BLaER1 (cell line): ENCODE data around the gene NOL4L.
"Not testable (repeated sequence)": the region's sequence is repeated elsewhere in the genome, so short reads cannot be mapped to it uniquely, and the experiment has no call there.

Source experiments
- H3K27ac ChIP-seq: shearing (Covaris generic); formaldehyde crosslinking; 2 replicates; pipeline ENCODE4 v1.8.1; 2022
- H3K27me3 ChIP-seq: shearing (Covaris generic); formaldehyde crosslinking; 2 replicates; pipeline ENCODE4 v1.8.1; 2022
- H3K36me3 ChIP-seq: shearing (Covaris generic); formaldehyde crosslinking; 2 replicates; pipeline ENCODE4 v1.8.1; 2022
- H3K4me1 ChIP-seq: shearing (Covaris generic); formaldehyde crosslinking; 2 replicates; pipeline ENCODE4 v1.8.1; 2022
- H3K4me2 ChIP-seq: shearing (Covaris generic); formaldehyde crosslinking; 2 replicates; pipeline ENCODE4 v1.8.1; 2022
- H3K4me3 ChIP-seq: shearing (Covaris generic); formaldehyde crosslinking; 2 replicates; pipeline ENCODE4 v1.8.1; 2022
- H3K9ac ChIP-seq: shearing (Covaris generic); formaldehyde crosslinking; 2 replicates; pipeline ENCODE4 v1.8.1; 2022
- H3K9me3 ChIP-seq: shearing (Covaris generic); formaldehyde crosslinking; 2 replicates; pipeline ENCODE4 v1.8.1; 2022
- H4K20me1 ChIP-seq: shearing (Covaris generic); formaldehyde crosslinking; 2 replicates; pipeline ENCODE4 v1.8.1; 2022
- Cebpa-rat ChIP-seq: shearing (Covaris generic); IDR thresholded peaks from 2 replicates; pipeline ENCODE4 v1.8.1; 2022

The NOL4L gene

DNA sequence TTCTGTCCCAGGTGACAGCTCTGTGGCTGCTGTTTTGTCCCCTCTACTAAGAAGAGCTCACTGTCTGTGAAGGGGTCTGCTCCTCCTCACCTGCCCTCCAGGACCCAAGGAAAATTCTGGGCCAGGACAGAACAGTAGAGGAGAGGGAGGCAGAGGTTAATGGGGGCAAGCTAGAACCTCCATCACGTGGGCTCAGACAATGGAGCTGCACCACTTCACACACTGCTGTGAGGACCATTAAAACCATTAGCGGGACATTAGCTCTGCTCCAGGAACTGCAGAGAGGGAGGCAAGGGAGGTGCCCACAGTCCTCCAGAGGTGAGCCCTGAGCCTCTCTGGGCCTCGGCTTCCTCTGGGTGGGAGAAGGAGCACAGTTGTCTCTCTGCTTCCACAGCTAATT is 78.4 kb downstream of the NOL4L start:
- Histone ChIP-seq H4K20me1 (no peaks in the 10 kb centered on the region; the same call in 1 of the 2 replicates), H3K4me3 (no peak overlapping the region), H3K9ac (no peak overlapping the region), H3K4me2 (peak overlapping the region; percentile 98), H3K27ac (peak overlapping the region; percentile 93; the same call in 1 of the 2 replicates), H3K36me3 (peaks cover 22% of the 10 kb centered on the region), H3K27me3 (no peaks in the 10 kb centered on the region), H3K4me1 (peaks cover 67% of the 10 kb centered on the region), H3K9me3 (peaks cover 8% of the 10 kb centered on the region)
- TF ChIP-seq Cebpa-rat = no peak

- Histone ChIP-seq H3K9ac (no peak overlapping the region), H3K4me1 (peaks cover 58% of the 10 kb centered on the region), H3K4me2 (peak overlapping the region; percentile 98; the same call in 1 of the 2 replicates), H3K27me3 (no peaks in the 10 kb centered on the region), H3K9me3 (peaks cover 8% of the 10 kb centered on the region), H3K27ac (peak overlapping the region; percentile 25; the same call in 1 of the 2 replicates), H3K36me3 (peaks cover 22% of the 10 kb centered on the region), H3K4me3 (no peak overlapping the region), H4K20me1 (no peaks in the 10 kb centered on the region; the same call in 1 of the 2 replicates)
- TF ChIP-seq Cebpa-rat = peak; percentile 57; the same call in 1 of the 2 replicates
Observed at GRCh38 chr20:32505723-32506473, 79.2 kb downstream of the NOL4L start.

DNA sequence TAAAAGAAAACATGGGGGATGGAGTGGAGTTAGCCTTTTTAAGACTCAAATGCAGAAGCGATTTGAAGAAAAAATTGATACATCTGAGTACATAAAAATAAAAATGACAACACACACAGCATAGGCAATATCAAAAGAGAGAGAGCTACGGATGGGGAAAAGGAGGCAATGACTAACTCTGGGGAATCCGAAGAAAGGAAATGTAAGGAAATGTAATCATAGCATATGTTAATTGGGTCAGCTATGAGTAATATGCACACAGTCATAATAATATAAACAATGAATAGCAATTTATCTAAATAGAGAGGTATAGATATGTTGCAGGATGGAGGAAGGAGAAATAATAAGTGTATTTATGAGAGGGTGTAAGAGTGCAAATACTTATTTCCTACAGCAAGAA is 83.4 kb downstream of the NOL4L start:
- Histone ChIP-seq H4K20me1 (peaks cover 5% of the 10 kb centered on the region; the same call in 1 of the 2 replicates), H3K4me1 (peaks cover 39% of the 10 kb centered on the region), H3K27ac (no peak overlapping the region), H3K36me3 (peaks cover 22% of the 10 kb centered on the region), H3K9ac (no peak overlapping the region), H3K27me3 (no peaks in the 10 kb centered on the region), H3K4me2 (no peak overlapping the region), H3K4me3 (no peak overlapping the region), H3K9me3 (peaks cover 8% of the 10 kb centered on the region)
- no peak for TF ChIP-seq Cebpa-rat

DNA sequence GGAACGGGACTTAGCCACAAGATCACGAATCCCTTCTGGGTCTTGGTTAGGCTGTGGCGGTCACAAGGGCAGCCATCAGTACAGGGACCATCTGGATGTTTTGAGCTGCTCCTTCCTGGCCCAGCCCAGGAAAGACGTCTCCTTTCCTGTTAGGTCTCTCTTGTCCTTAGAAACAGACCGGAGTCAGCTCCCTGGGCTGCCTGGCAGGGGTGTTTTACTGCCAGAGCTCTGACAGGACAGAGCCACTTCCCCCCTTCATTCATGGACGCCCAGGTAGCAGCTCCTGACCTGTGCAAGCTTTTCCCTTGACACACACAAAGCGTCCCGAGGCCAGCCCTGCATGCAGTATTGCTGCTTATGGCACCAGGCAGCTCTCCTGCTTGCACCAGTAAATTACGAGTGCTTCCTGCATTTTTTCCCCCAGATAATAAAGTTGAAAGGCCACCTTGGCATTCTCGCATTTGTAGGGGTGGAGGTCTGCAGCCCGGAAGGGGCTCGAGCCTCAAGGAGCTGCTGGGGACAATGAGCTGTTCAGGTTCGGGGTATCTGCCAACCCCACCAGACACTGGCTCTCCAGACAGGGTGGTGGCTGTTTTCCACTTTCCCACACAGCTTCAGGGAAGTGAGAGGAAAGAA is 87.4 kb downstream of the NOL4L start:
- H3K27ac ChIP-seq = peak overlapping the region; percentile 70
- peak overlapping the region; percentile 34; the same call in 1 of the 2 replicates for H3K4me3 ChIP-seq
- H3K9ac ChIP-seq = peak overlapping the region; percentile 57; the same call in 1 of the 2 replicates
- H3K4me2 ChIP-seq = peak overlapping the region; percentile 92
- 0 out of 2 replicates have a peak, but pooled peaks cover 5% of the 10 kb centered on the region for H4K20me1 ChIP-seq
- peaks cover 29% of the 10 kb centered on the region for H3K36me3 ChIP-seq
- H3K9me3 ChIP-seq = no peaks in the 10 kb centered on the region
- peaks cover 61% of the 10 kb centered on the region for H3K4me1 ChIP-seq
- H3K27me3 ChIP-seq = no peaks in the 10 kb centered on the region
- TF ChIP-seq Cebpa-rat = no peak

- peak overlapping the region; percentile 92 for H3K4me2 ChIP-seq
- peak overlapping the region; percentile 34; the same call in 1 of the 2 replicates for H3K4me3 ChIP-seq
- peaks cover 36% of the 10 kb centered on the region for H3K36me3 ChIP-seq
- H4K20me1 ChIP-seq = 0 out of 2 replicates have a peak, but pooled peaks cover 5% of the 10 kb centered on the region
- H3K4me1 ChIP-seq = peaks cover 68% of the 10 kb centered on the region
- peak overlapping the region; percentile 57; the same call in 1 of the 2 replicates for H3K9ac ChIP-seq
- H3K27ac ChIP-seq = peak overlapping the region; percentile 70
- H3K27me3 ChIP-seq = no peaks in the 10 kb centered on the region
- H3K9me3 ChIP-seq = no peaks in the 10 kb centered on the region
- no peak for TF ChIP-seq Cebpa-rat
Observed at GRCh38 chr20:32496811-32497533, 88.2 kb downstream of the NOL4L start.

DNA sequence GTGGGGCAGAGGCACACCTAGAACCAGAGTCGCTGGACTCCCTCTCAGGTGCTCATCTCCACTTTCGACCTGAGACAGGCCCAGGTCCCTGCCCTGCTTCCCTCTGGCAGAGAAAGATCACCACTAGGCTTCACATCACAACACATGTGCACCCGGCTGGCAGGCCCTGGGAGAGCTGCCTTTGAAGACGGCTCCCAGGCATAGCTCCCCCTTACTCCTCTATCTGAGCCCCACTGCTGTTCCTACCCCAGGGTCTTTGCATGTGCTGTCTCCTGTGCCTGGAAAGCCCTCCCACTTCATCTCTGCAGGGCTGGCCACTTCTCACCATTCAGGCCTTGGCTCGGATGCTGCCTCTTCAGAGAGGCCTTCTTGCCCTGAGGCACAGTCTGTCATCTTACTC is 89.2 kb downstream of the NOL4L start:
- H3K4me3 ChIP-seq = no peak overlapping the region
- peaks cover 40% of the 10 kb centered on the region for H3K36me3 ChIP-seq
- no peaks in the 10 kb centered on the region for H3K9me3 ChIP-seq
- no peak for TF ChIP-seq Cebpa-rat
- 0 out of 2 replicates have a peak, but pooled peaks cover 5% of the 10 kb centered on the region for H4K20me1 ChIP-seq
- H3K4me1 ChIP-seq = peaks cover 78% of the 10 kb centered on the region
- no peak overlapping the region for H3K9ac ChIP-seq
- peak overlapping the region; percentile 92; the same call in 1 of the 2 replicates for H3K4me2 ChIP-seq
- H3K27ac ChIP-seq = 0 out of 2 replicates have a peak overlapping the region, but pooled peaks have one; percentile 7
- no peaks in the 10 kb centered on the region for H3K27me3 ChIP-seq

DNA sequence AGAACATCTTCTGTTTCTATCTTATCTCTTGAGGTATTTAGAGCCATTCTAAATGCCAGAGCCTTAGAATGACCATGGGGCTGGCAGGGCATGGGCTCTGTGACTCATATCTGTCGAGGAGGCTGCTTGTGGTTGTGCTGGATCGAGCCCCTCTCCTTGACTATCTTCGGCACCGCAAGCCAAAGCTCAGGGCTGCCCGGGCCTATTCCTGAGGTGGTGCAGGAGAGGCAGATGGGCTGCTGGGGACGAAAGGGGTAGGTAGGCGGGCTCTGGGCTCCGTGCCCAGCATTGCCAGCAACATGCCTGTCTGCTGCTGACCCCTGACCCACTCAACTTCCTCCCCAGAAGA is 89.9 kb downstream of the NOL4L start:
- Histone ChIP-seq H3K4me3 (no peak overlapping the region), H3K36me3 (peaks cover 43% of the 10 kb centered on the region), H4K20me1 (0 out of 2 replicates have a peak, but pooled peaks cover 5% of the 10 kb centered on the region), H3K4me2 (no peak overlapping the region), H3K9ac (no peak overlapping the region), H3K4me1 (peaks cover 84% of the 10 kb centered on the region), H3K27me3 (no peaks in the 10 kb centered on the region), H3K27ac (no peak overlapping the region), H3K9me3 (no peaks in the 10 kb centered on the region)
- TF ChIP-seq Cebpa-rat = no peak

DNA sequence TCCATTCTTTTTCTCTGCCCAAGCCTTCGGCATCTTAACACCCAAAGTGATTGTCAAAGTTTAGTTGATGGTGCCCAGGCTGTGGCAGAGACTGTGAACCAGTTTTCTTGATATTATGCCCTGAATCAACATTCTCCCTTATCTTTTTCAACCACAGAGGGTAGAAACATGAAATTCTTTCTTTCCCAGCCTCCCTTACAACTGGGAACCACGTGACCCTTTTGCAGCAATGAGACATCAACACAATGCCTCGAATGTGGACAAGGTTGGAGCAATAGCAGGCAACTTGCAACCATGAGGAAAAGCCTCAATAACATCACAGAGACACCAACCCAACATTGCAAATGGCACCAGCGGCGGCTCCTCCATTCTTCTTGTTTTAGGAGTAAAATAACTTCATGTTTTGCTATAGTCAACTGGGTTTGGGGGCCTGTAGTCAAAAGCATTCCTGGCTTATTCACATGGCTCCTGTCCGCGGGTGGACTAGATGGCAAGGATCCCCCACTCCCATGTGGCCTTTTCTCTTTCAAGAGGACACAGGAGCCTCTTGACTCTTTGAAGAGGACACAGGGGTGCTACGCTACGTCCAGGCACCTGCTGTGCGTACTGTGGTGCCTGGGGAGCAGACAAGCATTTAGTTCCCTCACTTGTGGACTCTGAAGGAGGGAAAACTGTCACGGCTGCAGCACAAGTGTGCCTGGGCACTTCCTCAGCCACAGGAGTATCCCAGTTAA is 90.5 kb downstream of the NOL4L start:
- H3K9me3 ChIP-seq = peaks cover under 1% of the 10 kb centered on the region; the same call in 1 of the 2 replicates
- H3K4me3 ChIP-seq = no peak overlapping the region
- no peak overlapping the region for H3K27ac ChIP-seq
- no peak overlapping the region for H3K9ac ChIP-seq
- H3K4me1 ChIP-seq = peaks cover 84% of the 10 kb centered on the region
- TF ChIP-seq Cebpa-rat = no peak
- no peaks in the 10 kb centered on the region for H3K27me3 ChIP-seq
- peaks cover 44% of the 10 kb centered on the region for H3K36me3 ChIP-seq
- H3K4me2 ChIP-seq = peak overlapping the region; percentile 73; the same call in 1 of the 2 replicates
- H4K20me1 ChIP-seq = 0 out of 2 replicates have a peak, but pooled peaks cover 5% of the 10 kb centered on the region

DNA sequence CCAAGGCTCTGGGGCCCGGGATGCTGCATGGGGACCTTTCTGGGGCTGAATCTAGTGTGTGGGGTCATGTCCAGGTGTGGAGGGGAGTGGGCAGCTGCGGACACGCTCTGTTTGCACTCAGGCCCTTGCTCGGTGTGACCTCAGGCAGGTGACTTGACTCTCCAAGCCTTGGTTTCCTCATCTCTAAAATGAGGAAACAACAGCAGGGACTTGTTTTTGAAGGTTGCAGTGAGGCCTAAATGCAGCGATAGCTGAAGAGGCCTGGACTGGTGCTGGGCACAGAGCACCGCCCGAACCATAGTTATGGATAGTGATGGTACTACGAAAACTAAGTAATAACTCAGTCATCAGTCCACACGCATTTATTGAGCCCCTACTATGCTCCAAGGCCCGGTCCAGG is 91.8 kb downstream of the NOL4L start:
- Histone ChIP-seq H3K4me1 (peaks cover 79% of the 10 kb centered on the region), H3K36me3 (peaks cover 50% of the 10 kb centered on the region), H3K9ac (no peak overlapping the region), H3K4me2 (peak overlapping the region; percentile 73), H3K27me3 (no peaks in the 10 kb centered on the region), H3K27ac (peak overlapping the region; percentile 47), H4K20me1 (0 out of 2 replicates have a peak, but pooled peaks cover 5% of the 10 kb centered on the region), H3K9me3 (peaks cover 7% of the 10 kb centered on the region; the same call in 1 of the 2 replicates), H3K4me3 (no peak overlapping the region)
- TF ChIP-seq Cebpa-rat = no peak

- H3K4me1 ChIP-seq = peaks cover 63% of the 10 kb centered on the region
- H3K4me3 ChIP-seq, H3K9ac ChIP-seq, H4K20me1 ChIP-seq, H3K9me3 ChIP-seq, H3K27me3 ChIP-seq, H3K27ac ChIP-seq: not testable (repeated sequence)
- H3K4me2 ChIP-seq = peak overlapping the region; percentile 64
- peaks cover 52% of the 10 kb centered on the region for H3K36me3 ChIP-seq
Observed at GRCh38 chr20:32491764-32492151, 93.4 kb downstream of the NOL4L start.
